ENCODE measurements around the gene ZNF185.

The ZNF185 gene

DNA sequence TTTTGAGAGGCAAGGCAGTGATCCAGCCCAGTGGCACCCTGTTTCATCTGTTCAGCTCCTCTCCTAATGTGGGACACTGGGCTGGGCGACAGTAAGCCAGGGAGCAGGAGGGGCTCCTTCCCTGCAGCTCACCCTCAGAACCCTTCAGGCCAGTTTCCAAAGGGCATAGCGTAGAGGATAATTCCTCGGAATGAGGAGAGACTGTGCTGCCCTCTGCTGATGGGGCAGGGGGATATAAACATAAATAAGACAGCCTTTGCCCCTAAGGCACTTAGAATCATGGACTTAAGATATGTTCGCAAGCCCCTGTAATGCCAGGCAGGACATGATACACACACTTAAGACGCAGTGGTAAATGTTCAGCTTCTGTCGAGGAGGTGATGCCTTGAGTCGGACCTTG lies 27.9 kb upstream of the ZNF185 start:
- no peak for TF ChIP-seq CTCF (IDR thresholded peaks at IDR 0.05)
- TF ChIP-seq ZFX (IDR thresholded peaks at IDR 0.05; ENCODE audit: borderline replicate concordance), result no peak

GRCh38 chrX:152871260-152871659 lies 26.6 kb upstream of the ZNF185 start:
- TF ChIP-seq CTCF (IDR thresholded peaks at IDR 0.05) (no peak), ZFX (IDR thresholded peaks at IDR 0.05; ENCODE audit: borderline replicate concordance) (no peak)
- H3K27ac ChIP-seq, result no peak overlapping the region

More for the DNA sequence above, 27.9 kb upstream of the ZNF185 start:
- H3K27ac ChIP-seq, result no peak overlapping the region

DNA sequence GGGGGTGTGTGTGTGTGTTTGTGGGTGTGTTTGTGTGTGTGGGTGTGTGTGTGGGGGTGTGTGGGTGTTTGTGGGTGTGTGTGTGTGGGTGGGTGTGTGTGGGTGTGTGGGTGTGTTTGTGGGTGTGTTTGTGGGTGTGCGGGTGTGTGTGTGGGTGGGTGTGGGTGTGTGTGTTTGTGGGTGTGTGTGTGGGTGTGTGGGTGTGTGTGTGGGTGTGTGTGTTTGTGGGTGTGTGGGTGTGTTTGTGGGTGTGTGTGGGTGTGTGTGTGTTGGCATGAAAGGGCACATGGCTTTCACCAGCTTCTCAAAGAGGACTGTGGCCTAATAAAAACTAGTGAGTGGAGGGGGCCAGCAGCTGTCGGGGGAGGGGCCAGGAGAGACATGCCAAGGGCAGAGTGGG lies 25.3 kb upstream of the ZNF185 start:
- H3K27ac ChIP-seq, result no peak overlapping the region
- TF ChIP-seq CTCF (IDR thresholded peaks at IDR 0.05) (no peak), ZFX (IDR thresholded peaks at IDR 0.05; ENCODE audit: borderline replicate concordance) (no peak)

GRCh38 chrX:152873361-152873760 lies 24.5 kb upstream of the ZNF185 start:
- no peak for TF ChIP-seq CTCF (IDR thresholded peaks at IDR 0.05)
- no peak for TF ChIP-seq ZFX (IDR thresholded peaks at IDR 0.05; ENCODE audit: borderline replicate concordance)
- H3K27ac ChIP-seq, result no peak overlapping the region

- TF ChIP-seq ZFX (IDR thresholded peaks at IDR 0.05; ENCODE audit: borderline replicate concordance) (no peak), CTCF (IDR thresholded peaks at IDR 0.05) (no peak)
- no peak overlapping the region for H3K27ac ChIP-seq
Observed at GRCh38 chrX:152876931-152877840, 20.7 kb upstream of the ZNF185 start.

GRCh38 chrX:152878976-152879755 lies 18.7 kb upstream of the ZNF185 start:
- H3K27ac ChIP-seq, result no peak overlapping the region
- TF ChIP-seq ZFX (IDR thresholded peaks at IDR 0.05; ENCODE audit: borderline replicate concordance), result no peak
- no peak for TF ChIP-seq CTCF (IDR thresholded peaks at IDR 0.05)

DNA sequence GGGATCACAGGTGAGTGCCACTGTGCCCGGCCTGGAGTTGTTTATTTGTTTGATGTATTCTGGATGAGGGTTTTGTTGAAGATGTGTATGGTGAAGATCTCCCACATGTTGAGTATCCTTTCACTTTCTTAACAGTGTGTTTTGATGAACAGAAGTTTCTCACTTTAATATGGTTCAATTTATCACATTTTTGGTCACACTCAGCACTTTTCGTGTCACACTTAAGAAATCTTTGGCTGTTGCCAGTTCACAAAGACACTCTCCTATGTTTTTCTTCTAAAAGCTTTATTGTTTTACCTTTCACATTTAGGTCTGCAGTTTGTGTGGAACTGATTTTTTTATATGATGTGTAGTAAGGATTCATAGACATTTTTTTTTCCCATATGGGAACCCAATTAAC lies 16.6 kb upstream of the ZNF185 start:
- H3K27ac ChIP-seq, result no peak overlapping the region
- TF ChIP-seq ZFX (IDR thresholded peaks at IDR 0.05; ENCODE audit: borderline replicate concordance) (no peak), CTCF (IDR thresholded peaks at IDR 0.05) (no peak)

Data from 22Rv1 (cell line).